Mesodermal cell (in vitro differentiated cells): ENCODE data around the gene MRGPRX2.

Experiments used
- H3K27ac ChIP-seq: 2 replicates; pipeline ENCODE4 v1.7.0; 2013; ENCODE audit warnings: mild to moderate bottlenecking, low read depth, low read length, moderate library complexity; ENCODE audit not compliant: severe bottlenecking
- H3K36me3 ChIP-seq: 2 replicates; pipeline ENCODE4 v1.7.1; 2013; ENCODE audit warnings: mild to moderate bottlenecking, low read length, moderate library complexity; ENCODE audit not compliant: control insufficient read depth, insufficient read depth
- H3K4me1 ChIP-seq: one replicate; pipeline ENCODE4 v1.7.1; 2013; ENCODE audit warnings: mild to moderate bottlenecking, low read length; ENCODE audit not compliant: insufficient read depth, control insufficient read depth, poor library complexity, severe bottlenecking
- H3K4me3 ChIP-seq: 2 replicates; pipeline ENCODE4 v1.7.0; 2013; ENCODE audit warnings: low read length, control low read depth, mild to moderate bottlenecking; ENCODE audit not compliant: insufficient read depth, poor library complexity, severe bottlenecking; ENCODE audit errors: extremely low read depth
- H3K9me3 ChIP-seq: 2 replicates; pipeline ENCODE4 v1.7.1; 2013; ENCODE audit warnings: mild to moderate bottlenecking, low read length, moderate library complexity; ENCODE audit not compliant: control insufficient read depth
- WGBS, 2 experiments: methylation state at CpG; one replicate each; pipeline ENCODE4 v1.1.5; 2013; ENCODE audit warnings: missing lambda C conversion rate in 2 of 2; ENCODE audit not compliant: insufficient coverage in 2 of 2; 5-methylcytosine and 5-hydroxymethylcytosine counted together

The MRGPRX2 gene

GRCh38 chr11:19092342-19092741, 31.8 kb upstream of the MRGPRX2 start:
- Histone ChIP-seq H3K4me3 (no peak overlapping the region), H3K27ac (no peak overlapping the region), H3K9me3 (no peaks in the 10 kb centered on the region), H3K36me3 (no peaks in the 10 kb centered on the region), H3K4me1 (peaks cover 7% of the 10 kb centered on the region)
- WGBS, 2 experiments: 86 to 100% methylated on average over 1 of the region's 3 CpGs

- WGBS, 2 experiments: 100% methylated on average over 1 of the region's 1 CpG; no CpG with 5 or more reads in 1 of the 2 experiments
- H3K4me1 ChIP-seq: peaks cover 7% of the 10 kb centered on the region
- no peaks in the 10 kb centered on the region for H3K9me3 ChIP-seq
- no peak overlapping the region for H3K4me3 ChIP-seq
- no peaks in the 10 kb centered on the region for H3K36me3 ChIP-seq
- H3K27ac ChIP-seq: no peak overlapping the region
Measured at GRCh38 chr11:19091366-19091765, 30.8 kb upstream of the MRGPRX2 start.

- Histone ChIP-seq H3K27ac (no peak overlapping the region), H3K4me3 (no peak overlapping the region), H3K9me3 (no peaks in the 10 kb centered on the region), H3K4me1 (peaks cover 7% of the 10 kb centered on the region), H3K36me3 (no peaks in the 10 kb centered on the region)
- WGBS, 2 experiments: 83 to 90% methylated on average over 2 to 4 of the region's 5 CpGs
Measured at GRCh38 chr11:19089421-19089820, 28.9 kb upstream of the MRGPRX2 start.

- Histone ChIP-seq H3K9me3 (no peaks in the 10 kb centered on the region), H3K36me3 (no peaks in the 10 kb centered on the region), H3K4me1 (peaks cover 7% of the 10 kb centered on the region), H3K27ac (no peak overlapping the region), H3K4me3 (no peak overlapping the region)
- 86 to 92% methylated on average over 2 of the region's 4 CpGs for WGBS, 2 experiments
Measured at GRCh38 chr11:19088791-19089190, 28.3 kb upstream of the MRGPRX2 start.

- no peak overlapping the region for H3K27ac ChIP-seq
- 90 to 94% methylated on average over 8 of the region's 8 CpGs for WGBS, 2 experiments
- H3K4me3 ChIP-seq: no peak overlapping the region
Measured at GRCh38 chr11:19087658-19088057, 27.1 kb upstream of the MRGPRX2 start.

GRCh38 chr11:19084661-19085315, 24.3 kb upstream of the MRGPRX2 start:
- no peak overlapping the region for H3K4me3 ChIP-seq
- no peaks in the 10 kb centered on the region for H3K36me3 ChIP-seq
- peaks cover 7% of the 10 kb centered on the region for H3K4me1 ChIP-seq
- H3K9me3 ChIP-seq: no peaks in the 10 kb centered on the region
- 92 to 93% methylated on average over 3 to 4 of the region's 5 CpGs for WGBS, 2 experiments
- H3K27ac ChIP-seq: no peak overlapping the region

More at GRCh38 chr11:19087658-19088057, 27.1 kb upstream of the MRGPRX2 start:
- H3K9me3 ChIP-seq: no peaks in the 10 kb centered on the region
- H3K4me1 ChIP-seq: peaks cover 7% of the 10 kb centered on the region
- H3K36me3 ChIP-seq: no peaks in the 10 kb centered on the region

GRCh38 chr11:19083166-19083565, 22.6 kb upstream of the MRGPRX2 start:
- Histone ChIP-seq H3K4me3 (no peak overlapping the region), H3K9me3 (no peaks in the 10 kb centered on the region), H3K36me3 (no peaks in the 10 kb centered on the region), H3K27ac (no peak overlapping the region), H3K4me1 (peaks cover 7% of the 10 kb centered on the region)
- 73 to 100% methylated on average over 1 of the region's 1 CpG for WGBS, 2 experiments

- Histone ChIP-seq H3K27ac (no peak overlapping the region), H3K9me3 (no peaks in the 10 kb centered on the region), H3K4me3 (no peak overlapping the region), H3K36me3 (no peaks in the 10 kb centered on the region), H3K4me1 (no peaks in the 10 kb centered on the region)
- 76 to 93% methylated on average over 4 of the region's 6 CpGs for WGBS, 2 experiments
Measured at GRCh38 chr11:19080579-19080993, 20.1 kb upstream of the MRGPRX2 start.

GRCh38 chr11:19079643-19080440, 19.3 kb upstream of the MRGPRX2 start:
- H3K4me3 ChIP-seq: no peak overlapping the region
- H3K36me3 ChIP-seq: no peaks in the 10 kb centered on the region
- H3K27ac ChIP-seq: no peak overlapping the region
- H3K9me3 ChIP-seq: no peaks in the 10 kb centered on the region
- WGBS, 2 experiments: 73 to 100% methylated on average over 2 to 4 of the region's 6 CpGs
- H3K4me1 ChIP-seq: no peaks in the 10 kb centered on the region

- no peaks in the 10 kb centered on the region for H3K4me1 ChIP-seq
- H3K4me3 ChIP-seq: no peak overlapping the region
- no peaks in the 10 kb centered on the region for H3K9me3 ChIP-seq
- no peaks in the 10 kb centered on the region for H3K36me3 ChIP-seq
- H3K27ac ChIP-seq: no peak overlapping the region
Measured at GRCh38 chr11:19077965-19078364, 17.4 kb upstream of the MRGPRX2 start.
